H9 (cell line): ENCODE measurements around the gene RMDN2. TPM values are rescaled to one million over a fixed set of nuclear protein-coding genes. Genes with fewer than 3 reads are reported as not detected.

Experiments used
- DNase-seq: peaks from one replicate; pipeline ENCODE4 v3.0.0-alpha.2; 2017
- H2AFZ ChIP-seq: one replicate; pipeline ENCODE4 v1.6.1; 2013; ENCODE audit warnings: mild to moderate bottlenecking, low read length, control low read depth, moderate library complexity
- H2AK5ac ChIP-seq: 2 replicates; pipeline ENCODE4 v1.6.1; 2013; ENCODE audit warnings: low read length, control low read depth, mixed read lengths; ENCODE audit not compliant: insufficient read length
- H2BK120ac ChIP-seq: one replicate; pipeline ENCODE4 v1.6.1; 2013; ENCODE audit warnings: low read depth, mild to moderate bottlenecking, low read length, control low read depth, inconsistent platforms; ENCODE audit not compliant: poor library complexity, severe bottlenecking
- H2BK12ac ChIP-seq: 2 replicates; pipeline ENCODE4 v1.6.1; 2013; ENCODE audit warnings: low read length, control low read depth, mixed read lengths, low read depth; ENCODE audit not compliant: insufficient read length
- H2BK15ac ChIP-seq: 2 replicates; pipeline ENCODE4 v1.6.1; 2013; ENCODE audit warnings: low read depth, low read length, control low read depth
- H2BK20ac ChIP-seq: one replicate; pipeline ENCODE4 v1.6.1; 2013; ENCODE audit warnings: low read depth, mild to moderate bottlenecking, low read length, control low read depth, inconsistent platforms; ENCODE audit not compliant: poor library complexity, severe bottlenecking
- H2BK5ac ChIP-seq: 2 replicates; pipeline ENCODE4 v1.6.1; 2013; ENCODE audit warnings: low read length, control low read depth, mixed read lengths; ENCODE audit not compliant: insufficient read length
- H3K14ac ChIP-seq: 2 replicates; pipeline ENCODE4 v1.6.1; 2013; ENCODE audit warnings: low read length, control low read depth; ENCODE audit not compliant: insufficient read depth
- H3K18ac ChIP-seq: 2 replicates; pipeline ENCODE4 v1.6.1; 2013; ENCODE audit warnings: low read depth, mild to moderate bottlenecking, mixed read lengths, low read length, control low read depth; ENCODE audit not compliant: insufficient read length
- H3K23ac ChIP-seq: 2 replicates; pipeline ENCODE4 v1.6.1; 2013; ENCODE audit warnings: low read length, control low read depth, mixed read lengths, low read depth; ENCODE audit not compliant: insufficient read length
- H3K23me2 ChIP-seq: 2 replicates; pipeline ENCODE4 v1.6.1; 2013; ENCODE audit warnings: low read depth, mild to moderate bottlenecking, mixed read lengths, low read length, control low read depth; ENCODE audit not compliant: insufficient read length, poor library complexity, severe bottlenecking
- H3K27ac ChIP-seq: 2 replicates; pipeline ENCODE4 v1.5.1; 2013; ENCODE audit warnings: low read length, control low read depth, mixed read lengths, low read depth; ENCODE audit not compliant: insufficient read length
- H3K27me3 ChIP-seq: 2 replicates; pipeline ENCODE4 v1.6.1; 2013; ENCODE audit warnings: low read length, control low read depth, inconsistent platforms; ENCODE audit not compliant: insufficient read depth
- H3K4ac ChIP-seq: 2 replicates; pipeline ENCODE4 v1.6.1; 2013; ENCODE audit warnings: low read depth, mild to moderate bottlenecking, control low read depth, inconsistent platforms, low read length, moderate library complexity
- H3K4me1 ChIP-seq: 2 replicates; pipeline ENCODE4 v1.6.1; 2013; ENCODE audit warnings: low read length, control low read depth, inconsistent platforms; ENCODE audit not compliant: insufficient read depth
- H3K4me2 ChIP-seq: 2 replicates; pipeline ENCODE4 v1.6.1; 2013; ENCODE audit warnings: low read length, control low read depth, mixed read lengths; ENCODE audit not compliant: insufficient read length, insufficient read depth
- H3K56ac ChIP-seq: 2 replicates; pipeline ENCODE4 v1.6.1; 2013; ENCODE audit warnings: low read depth, mild to moderate bottlenecking, mixed read lengths, low read length, control low read depth; ENCODE audit not compliant: insufficient read length
- H3K79me1 ChIP-seq: 2 replicates; pipeline ENCODE4 v1.6.1; 2013; ENCODE audit warnings: low read depth, mild to moderate bottlenecking, moderate library complexity, low read length, control low read depth, inconsistent platforms; ENCODE audit not compliant: insufficient read depth, poor library complexity, severe bottlenecking
- H3K79me2 ChIP-seq: 2 replicates; pipeline ENCODE4 v1.6.1; 2013; ENCODE audit warnings: low read length, control low read depth, inconsistent platforms; ENCODE audit not compliant: insufficient read depth
- H3K9ac ChIP-seq: 2 replicates; pipeline ENCODE4 v1.6.1; 2013; ENCODE audit warnings: low read length, control low read depth, mixed read lengths; ENCODE audit not compliant: insufficient read length; ENCODE audit errors: extremely low read depth
- H3K9me3 ChIP-seq: one replicate; pipeline ENCODE4 v1.6.1; 2013; ENCODE audit warnings: low read depth, low read length, inconsistent platforms; ENCODE audit not compliant: control insufficient read depth
- H3T11ph ChIP-seq: one replicate; pipeline ENCODE4 v1.6.1; 2013; ENCODE audit warnings: mild to moderate bottlenecking, low read length, control low read depth, inconsistent platforms
- H4K20me1 ChIP-seq: one replicate; pipeline ENCODE4 v1.6.1; 2013; ENCODE audit not compliant: control insufficient read depth, insufficient read length, insufficient read depth
- H4K5ac ChIP-seq: 2 replicates; pipeline ENCODE4 v1.6.1; 2013; ENCODE audit warnings: low read depth, mild to moderate bottlenecking, mixed read lengths, low read length, control low read depth; ENCODE audit not compliant: insufficient read length
- H4K8ac ChIP-seq: replicated peaks from 2 replicates; pipeline ENCODE4 v1.6.1; 2013; ENCODE audit warnings: low read length, control low read depth, mixed read lengths, low read depth; ENCODE audit not compliant: insufficient read length
- H4K91ac ChIP-seq: 2 replicates; pipeline ENCODE4 v1.6.1; 2013; ENCODE audit warnings: low read depth, mild to moderate bottlenecking, moderate library complexity, mixed read lengths, low read length, control low read depth; ENCODE audit not compliant: insufficient read length
- H3K27ac Mint-ChIP-seq, 3 experiments: 2 replicates in 2 of 3; 3 replicates in 1 of 3; pipeline ENCODE4 v1.8.0; 2020 to 2021; ENCODE audit warnings: mixed read lengths in 3 of 3, mild to moderate bottlenecking in 1 of 3, moderate library complexity in 1 of 3
- H3K27me3 Mint-ChIP-seq: 2 replicates; pipeline ENCODE4 v1.8.0; 2021; ENCODE audit warnings: low read depth, mild to moderate bottlenecking, moderate library complexity, mixed read lengths
- H3K36me3 Mint-ChIP-seq, 3 experiments: 2 replicates in 2 of 3; 3 replicates in 1 of 3; pipeline ENCODE4 v1.8.0; 2020 to 2021; ENCODE audit warnings: low read depth in 3 of 3, mixed read lengths in 3 of 3; ENCODE audit not compliant: insufficient read depth in 1 of 3
- H3K4me1 Mint-ChIP-seq, 2 experiments: 2 replicates each; pipeline ENCODE4 v1.8.0; 2020; ENCODE audit warnings: mixed read lengths in 2 of 2
- H3K4me3 Mint-ChIP-seq, 2 experiments: 2 replicates in 1 of 2; 3 replicates in 1 of 2; pipeline ENCODE4 v1.8.0; 2020 to 2021; ENCODE audit warnings: mild to moderate bottlenecking in 2 of 2, mixed read lengths in 2 of 2, moderate library complexity in 1 of 2
- H3K9me3 Mint-ChIP-seq, 2 experiments: 2 replicates in 1 of 2; 3 replicates in 1 of 2; pipeline ENCODE4 v1.8.0; 2020; ENCODE audit warnings: mild to moderate bottlenecking in 2 of 2, mixed read lengths in 2 of 2, moderate library complexity in 1 of 2
- whole genome bisulfite sequencing: extraction: QIAGEN DNeasy Blood & Tissue Kit; methylation state at CpG from one replicate; pipeline ENCODE4 v1.1.7; 2013; ENCODE audit warnings: missing lambda C conversion rate, low lambda C conversion rate, mixed read lengths; ENCODE audit not compliant: insufficient read length; ENCODE audit errors: extremely low coverage; 5-methylcytosine and 5-hydroxymethylcytosine counted together
- total RNA-seq: library from RNA; stranded (reverse); gene quantifications from 2 replicates; pipeline ENCODE4 v1.2.1, GENCODE V29; 2021
- TF ChIP-seq, protein P1 (sequence below): fragments of 200-600 bp; sonication (generic); conservative IDR thresholded peaks from 3 replicates; pipeline ENCODE4 v1.8.0; 2021; ENCODE audit warnings: antibody characterized with exemption, mild to moderate bottlenecking

Gene RMDN2
- total RNA-seq, 1 experiment from 2014 or later = 2.8 TPM

- H3K4me1 Mint-ChIP-seq = peaks cover 9 to 12% of the 10 kb centered on the region in 2 experiments
- Histone ChIP-seq H3K9ac (no peak overlapping the region), H2BK12ac (no peak overlapping the region), H3K18ac (no peak overlapping the region), H3K23ac (no peak overlapping the region), H2AK5ac (no peak overlapping the region), H2AFZ (no peak overlapping the region), H3K27me3 (no peaks in the 10 kb centered on the region), H3K23me2 (no peaks in the 10 kb centered on the region), H3K4me2 (no peak overlapping the region), H3K14ac (no peak overlapping the region), H4K8ac (no peak overlapping the region), H3K79me1 (no peaks in the 10 kb centered on the region), H2BK120ac (no peak overlapping the region), H3K4ac (no peak overlapping the region), H2BK15ac (no peak overlapping the region), H4K20me1 (no peaks in the 10 kb centered on the region), H2BK5ac (no peak overlapping the region), H4K5ac (no peak overlapping the region), H3K9me3 (no peaks in the 10 kb centered on the region), H2BK20ac (no peak overlapping the region), H3K27ac (no peak overlapping the region), H3K79me2 (no peaks in the 10 kb centered on the region), H3T11ph (no peak overlapping the region), H4K91ac (no peak overlapping the region), H3K4me1 (no peaks in the 10 kb centered on the region), H3K56ac (no peak overlapping the region)
- TF ChIP-seq, protein P1, sequence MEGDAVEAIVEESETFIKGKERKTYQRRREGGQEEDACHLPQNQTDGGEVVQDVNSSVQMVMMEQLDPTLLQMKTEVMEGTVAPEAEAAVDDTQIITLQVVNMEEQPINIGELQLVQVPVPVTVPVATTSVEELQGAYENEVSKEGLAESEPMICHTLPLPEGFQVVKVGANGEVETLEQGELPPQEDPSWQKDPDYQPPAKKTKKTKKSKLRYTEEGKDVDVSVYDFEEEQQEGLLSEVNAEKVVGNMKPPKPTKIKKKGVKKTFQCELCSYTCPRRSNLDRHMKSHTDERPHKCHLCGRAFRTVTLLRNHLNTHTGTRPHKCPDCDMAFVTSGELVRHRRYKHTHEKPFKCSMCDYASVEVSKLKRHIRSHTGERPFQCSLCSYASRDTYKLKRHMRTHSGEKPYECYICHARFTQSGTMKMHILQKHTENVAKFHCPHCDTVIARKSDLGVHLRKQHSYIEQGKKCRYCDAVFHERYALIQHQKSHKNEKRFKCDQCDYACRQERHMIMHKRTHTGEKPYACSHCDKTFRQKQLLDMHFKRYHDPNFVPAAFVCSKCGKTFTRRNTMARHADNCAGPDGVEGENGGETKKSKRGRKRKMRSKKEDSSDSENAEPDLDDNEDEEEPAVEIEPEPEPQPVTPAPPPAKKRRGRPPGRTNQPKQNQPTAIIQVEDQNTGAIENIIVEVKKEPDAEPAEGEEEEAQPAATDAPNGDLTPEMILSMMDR = no peak
- no CpG with 5 or more reads among the region's 7 CpGs for WGBS
- H3K27me3 Mint-ChIP-seq = peaks cover 2% of the 10 kb centered on the region; the same call in 1 of the 2 replicates
- no peak for DNase-seq
- no peaks in the 10 kb centered on the region; a peak in 1 of 5 replicates for H3K9me3 Mint-ChIP-seq
- no peak overlapping the region for H3K27ac Mint-ChIP-seq
- H3K36me3 Mint-ChIP-seq = no peaks in the 10 kb centered on the region
- H3K4me3 Mint-ChIP-seq = no peak overlapping the region
Observed at GRCh38 chr2:37892436-37893114, 32.5 kb upstream of the RMDN2 start.
